ENCODE results near the gene TNRC18.
"Not testable (repeated sequence)": the region's sequence is repeated elsewhere in the genome, so short reads cannot be mapped to it uniquely, and the experiment has no call there.

TNRC18 gene

DNA sequence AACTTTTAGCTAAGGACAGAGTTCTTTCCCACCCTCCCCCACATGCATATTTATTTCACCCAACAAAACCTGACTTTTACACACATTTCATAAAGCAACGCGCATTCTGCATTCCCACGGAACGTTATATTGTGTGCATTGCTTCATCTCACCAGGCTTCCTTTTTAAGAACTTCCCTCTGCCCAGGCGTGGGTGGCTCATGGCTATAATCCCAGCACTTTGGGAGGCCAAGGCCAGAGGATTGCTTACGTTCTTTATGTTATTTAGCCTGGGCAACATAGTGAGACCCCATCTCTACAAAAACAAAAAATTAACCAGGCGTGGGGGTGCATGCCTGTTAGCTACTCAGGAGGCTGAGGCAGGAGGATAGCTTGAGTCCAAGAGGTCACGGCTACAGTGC lies 155.8 kb downstream of the TNRC18 start:
- DNase-seq (ENCODE audit: low read depth), result not testable (repeated sequence)

DNA sequence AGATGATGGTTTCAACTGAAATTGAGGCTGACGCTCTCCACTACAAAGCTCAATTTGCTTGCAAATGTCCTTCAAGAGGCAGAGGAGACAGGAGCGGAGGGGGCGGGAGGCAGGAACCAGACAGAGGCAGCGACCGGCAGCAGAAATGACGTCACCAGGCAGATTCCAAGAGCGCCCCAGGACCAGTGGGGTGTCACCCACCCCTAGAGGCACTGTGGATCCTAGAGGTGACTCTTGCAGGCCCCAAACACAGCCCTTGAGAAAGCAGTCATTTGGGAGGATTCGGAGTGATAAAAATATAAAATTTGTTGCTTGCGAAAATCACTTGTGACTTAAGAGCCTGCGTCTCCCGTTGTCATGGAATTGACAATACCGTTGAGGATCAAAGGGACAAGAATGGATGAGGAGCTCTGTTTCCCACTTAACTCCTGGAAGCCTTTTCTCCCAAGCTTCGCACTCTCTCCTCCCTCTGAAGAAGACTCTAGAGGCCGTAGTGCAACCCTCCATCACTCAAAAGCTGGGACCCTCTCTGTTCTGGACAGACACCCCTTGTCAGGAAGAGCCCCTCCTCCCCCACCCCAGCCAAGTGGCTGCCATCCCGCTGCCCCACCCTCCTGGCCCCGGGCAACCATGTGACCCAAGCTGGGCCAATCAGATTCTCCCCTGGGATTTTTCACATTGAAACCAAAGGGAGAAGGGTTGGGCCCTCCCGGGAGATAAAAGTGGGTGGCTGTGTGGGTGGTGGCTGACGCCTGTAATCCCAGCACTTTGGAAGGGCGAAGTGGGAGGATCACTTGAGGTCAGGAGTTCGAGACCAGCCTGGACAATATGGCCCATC lies 157.2 kb downstream of the TNRC18 start:
- no peak for DNase-seq (ENCODE audit: low read depth)

DNA sequence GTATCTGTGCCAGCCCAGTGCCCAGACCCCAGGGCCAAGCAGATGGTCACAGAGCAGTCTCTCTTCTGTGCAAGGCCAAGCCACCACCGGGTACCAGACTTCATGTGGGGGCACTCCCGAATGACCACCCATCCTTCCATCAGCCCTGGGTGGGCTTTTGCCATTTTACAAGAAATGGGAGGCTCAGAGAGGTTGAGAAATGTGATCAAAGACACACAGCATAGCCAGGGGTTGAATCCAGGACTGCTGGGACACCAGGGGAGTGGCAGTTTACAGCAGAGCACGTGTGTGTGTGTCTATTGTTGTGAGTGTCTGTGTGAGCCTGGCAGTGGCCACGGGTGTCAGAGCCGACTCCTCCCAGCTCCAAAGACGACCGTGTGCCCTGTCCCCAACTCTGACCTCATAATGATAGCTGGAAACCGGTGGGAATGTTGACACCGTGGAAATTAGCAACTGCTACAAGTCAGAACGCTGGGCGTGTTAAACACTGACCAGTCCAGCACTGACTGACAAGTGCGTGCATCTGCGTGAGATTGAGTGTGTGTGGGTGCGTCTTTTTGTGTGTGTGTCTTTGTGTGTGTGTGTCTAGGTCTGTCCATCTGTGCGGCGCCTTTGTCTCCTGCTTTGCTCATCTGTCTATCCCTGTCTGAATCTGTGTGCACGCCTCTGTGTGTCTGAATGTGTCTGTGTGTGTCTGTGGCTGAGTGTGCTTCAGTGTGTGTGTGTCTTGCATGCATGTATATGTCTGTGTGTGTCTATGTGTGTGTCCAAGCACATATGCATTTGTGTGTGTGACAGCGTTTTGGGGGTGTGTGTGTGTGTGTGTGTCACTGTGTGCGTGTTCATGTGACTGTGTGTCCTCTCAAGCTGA lies 158.1 kb downstream of the TNRC18 start:
- DNase-seq (ENCODE audit: low read depth), result no peak

DNA sequence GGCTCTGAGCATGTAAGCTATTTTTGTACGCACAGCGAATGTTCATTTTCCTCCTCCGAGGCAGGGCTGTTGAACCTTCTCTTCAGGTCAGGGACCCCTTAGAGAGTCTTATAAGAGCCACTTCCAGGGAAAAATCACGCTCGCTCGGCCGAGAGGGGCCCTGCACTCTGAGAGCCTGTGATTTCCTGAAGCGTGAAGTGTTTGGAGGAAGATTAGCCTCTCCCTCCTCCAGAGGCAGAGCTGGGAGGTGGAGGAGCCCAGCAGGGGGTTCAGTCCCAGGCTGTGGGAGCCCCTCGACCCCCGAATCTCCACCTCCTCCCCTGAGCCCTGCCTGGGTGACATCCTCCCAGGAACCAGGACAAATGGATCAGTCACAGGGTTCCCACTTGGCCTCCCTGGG lies 160.6 kb downstream of the TNRC18 start:
- DNase-seq (ENCODE audit: low read depth), result not testable (repeated sequence)

DNA sequence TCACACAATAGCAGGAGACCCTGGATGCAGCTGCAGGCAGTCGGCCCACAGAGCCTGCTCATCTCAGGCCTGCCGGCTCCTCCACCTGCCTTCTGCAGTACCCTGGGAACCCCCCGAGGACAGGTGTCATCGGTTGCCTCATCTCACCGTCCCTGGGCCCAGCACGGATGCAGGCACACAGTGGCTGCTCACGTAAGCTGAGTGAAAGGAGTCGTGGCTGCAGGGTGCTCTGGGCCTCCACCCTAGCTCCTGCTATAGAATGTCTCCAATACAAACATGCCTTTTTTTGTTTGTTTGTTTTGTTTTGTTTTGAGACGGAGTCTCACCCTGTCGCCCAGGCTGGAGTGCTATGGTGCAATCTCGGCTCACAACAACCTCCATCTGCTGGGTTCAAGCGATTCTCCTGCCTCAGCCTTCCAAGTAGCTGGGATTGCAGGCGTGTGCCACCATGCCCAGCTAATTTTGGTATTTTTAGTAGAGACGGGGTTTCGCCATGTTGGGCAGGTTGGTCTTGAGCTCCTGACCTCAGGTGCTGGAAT lies 163.0 kb downstream of the TNRC18 start:
- not testable (repeated sequence) for DNase-seq (ENCODE audit: low read depth)
